PC-9 (cell line): Measurements from ENCODE around the gene LARGE1. TPM values are rescaled to one million over a fixed set of nuclear protein-coding genes. Genes with fewer than 3 reads are reported as not detected.
"Not testable (repeated sequence)": the region's sequence is repeated elsewhere in the genome, so short reads cannot be mapped to it uniquely, and the experiment has no call there.

ENCODE experiments used
- BruUV-seq: library from RNA; stranded (reverse); fragments of 400-500 nt; replicated peaks from 2 replicates; lab custom pipeline; 2021; lab: Mats Ljungman, UMichigan
- CTCF ChIA-PET: fragments of 300-600 bp; sonication (Branson Sonifier 250); formaldehyde crosslinking; loops from one replicate; lab custom pipeline; 2022; ENCODE audit warnings: antibody characterized with exemption; lab: Charles Lee
- POLR2A ChIA-PET: fragments of 300-600 bp; sonication (Branson Sonifier 250); formaldehyde crosslinking; loops from one replicate; lab custom pipeline; 2022; ENCODE audit warnings: antibody characterized with exemption; ENCODE audit not compliant: unreplicated experiment; lab: Charles Lee
- DNase-seq, 2 experiments: peaks; one replicate each; pipeline versions ENCODE4 v3.0.0 to v3.0.0-alpha.2; 2015 to 2022; ENCODE audit warnings: mixed read lengths in 1 of 2
- H2AFZ ChIP-seq: fragments of 200-600 bp; sonication (generic); 2 replicates; pipeline ENCODE4 v1.8.1; 2017; ENCODE audit warnings: antibody characterized with exemption
- H3F3A ChIP-seq: fragments of 200-600 bp; sonication (generic); 2 replicates; pipeline ENCODE4 v1.8.1; 2017; ENCODE audit warnings: antibody characterized with exemption, mild to moderate bottlenecking, low read depth; ENCODE audit not compliant: insufficient read depth
- H3K27ac ChIP-seq: fragments of 200-600 bp; sonication (generic); 2 replicates; pipeline ENCODE4 v1.6.1; 2016; ENCODE audit warnings: mixed run types
- H3K27me3 ChIP-seq: fragments of 200-600 bp; sonication (generic); 2 replicates; pipeline ENCODE4 v1.6.1; 2016; ENCODE audit warnings: low read depth, mixed run types; ENCODE audit not compliant: insufficient read depth
- H3K36me3 ChIP-seq: fragments of 200-600 bp; sonication (generic); 2 replicates; pipeline ENCODE4 v1.6.1; 2016; ENCODE audit warnings: low read depth, mixed run types
- H3K4me1 ChIP-seq: fragments of 200-600 bp; sonication (generic); replicated peaks from 2 replicates; pipeline ENCODE4 v1.6.1; 2016; ENCODE audit warnings: mixed run types; ENCODE audit not compliant: insufficient read depth
- H3K4me2 ChIP-seq: fragments of 200-600 bp; sonication (generic); 2 replicates; pipeline ENCODE4 v1.6.1; 2017; ENCODE audit warnings: mixed run types
- H3K4me3 ChIP-seq: fragments of 200-600 bp; sonication (generic); 2 replicates; pipeline ENCODE4 v1.6.1; 2016; ENCODE audit warnings: mixed run types
- H3K79me2 ChIP-seq: fragments of 200-600 bp; sonication (generic); 2 replicates; pipeline ENCODE4 v1.6.1; 2017; ENCODE audit warnings: low read depth, mixed run types
- H3K9me2 ChIP-seq: fragments of 200-600 bp; sonication (generic); 2 replicates; pipeline ENCODE4 v1.8.1; 2017; ENCODE audit warnings: mild to moderate bottlenecking; ENCODE audit not compliant: insufficient read depth
- H3K9me3 ChIP-seq: fragments of 200-600 bp; sonication (generic); 2 replicates; pipeline ENCODE4 v1.8.1; 2016; ENCODE audit warnings: low read depth; ENCODE audit not compliant: insufficient read depth
- H4K20me1 ChIP-seq: fragments of 200-600 bp; sonication (generic); 2 replicates; pipeline ENCODE4 v1.8.1; 2017; ENCODE audit not compliant: insufficient read depth
- EZH2 ChIP-seq: fragments of 200-600 bp; sonication (generic); IDR thresholded peaks from 2 replicates; pipeline ENCODE4 v1.8.0; 2017; ENCODE audit warnings: antibody characterized with exemption, low read depth
- intact Hi-C: fragments of 100-400 bp; cut with micrococcal nuclease; formaldehyde crosslinking; loops from one replicate; pipeline ENCODE4 v1.10.0; 2022; ENCODE audit not compliant: unreplicated experiment
- total RNA-seq: library from RNA; stranded (reverse); gene quantifications from 2 replicates; pipeline ENCODE4 v1.2.3, GENCODE V29; 2021
- TF ChIP-seq, protein P1 (sequence below): fragments of 200-600 bp; sonication (generic); conservative IDR thresholded peaks from 2 replicates; pipeline ENCODE4 v1.6.1; 2017; ENCODE audit warnings: mixed run types, antibody characterized with exemption, mild to moderate bottlenecking, moderate library complexity

The LARGE1 gene
- total RNA-seq, 1 experiment from 2014 or later = 12.5 TPM

DNA sequence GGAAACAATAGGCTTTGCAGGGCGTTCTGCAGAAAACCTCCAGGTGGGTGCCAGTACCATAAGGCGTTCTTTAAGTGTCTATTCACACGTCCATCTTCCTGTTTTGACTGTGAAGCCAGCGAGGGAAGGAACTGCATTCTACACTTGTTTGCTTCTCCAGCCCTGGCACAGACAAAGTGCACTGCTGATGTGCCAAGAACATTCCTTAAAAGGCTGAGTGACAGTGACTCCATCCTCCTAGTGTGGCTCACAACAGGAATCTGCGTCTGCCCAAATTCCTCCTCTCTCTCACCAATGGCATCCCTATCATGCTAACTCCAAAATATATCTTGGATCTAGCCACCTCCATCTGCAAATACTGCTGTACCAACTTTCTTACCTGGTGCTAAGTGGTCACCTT, 454.7 kb downstream of the LARGE1 start:
- Histone ChIP-seq H3K4me2 (no peak overlapping the region), H3K9me2 (no peaks in the 10 kb centered on the region; the same call in 1 of the 2 replicates), H3K4me1 (no peaks in the 10 kb centered on the region), H3K27me3 (no peaks in the 10 kb centered on the region), H3K79me2 (no peaks in the 10 kb centered on the region), H3F3A (no peaks in the 10 kb centered on the region), H2AFZ (no peak overlapping the region), H4K20me1 (no peaks in the 10 kb centered on the region), H3K4me3 (no peak overlapping the region), H3K27ac (no peak overlapping the region), H3K9me3 (peaks cover 9% of the 10 kb centered on the region; the same call in 1 of the 2 replicates), H3K36me3 (no peaks in the 10 kb centered on the region)
- no peak for DNase-seq
- intact Hi-C loops = no loop called here
- ChIA-PET POLR2A (no interaction called here), CTCF (interaction anchor here (0.7 kb wide), 1 partner anchor 456 kb away, joined by 3 read pairs; no protein-coding TSS in a partner anchor)
- no peak for TF ChIP-seq EZH2
- TF ChIP-seq, protein P1, sequence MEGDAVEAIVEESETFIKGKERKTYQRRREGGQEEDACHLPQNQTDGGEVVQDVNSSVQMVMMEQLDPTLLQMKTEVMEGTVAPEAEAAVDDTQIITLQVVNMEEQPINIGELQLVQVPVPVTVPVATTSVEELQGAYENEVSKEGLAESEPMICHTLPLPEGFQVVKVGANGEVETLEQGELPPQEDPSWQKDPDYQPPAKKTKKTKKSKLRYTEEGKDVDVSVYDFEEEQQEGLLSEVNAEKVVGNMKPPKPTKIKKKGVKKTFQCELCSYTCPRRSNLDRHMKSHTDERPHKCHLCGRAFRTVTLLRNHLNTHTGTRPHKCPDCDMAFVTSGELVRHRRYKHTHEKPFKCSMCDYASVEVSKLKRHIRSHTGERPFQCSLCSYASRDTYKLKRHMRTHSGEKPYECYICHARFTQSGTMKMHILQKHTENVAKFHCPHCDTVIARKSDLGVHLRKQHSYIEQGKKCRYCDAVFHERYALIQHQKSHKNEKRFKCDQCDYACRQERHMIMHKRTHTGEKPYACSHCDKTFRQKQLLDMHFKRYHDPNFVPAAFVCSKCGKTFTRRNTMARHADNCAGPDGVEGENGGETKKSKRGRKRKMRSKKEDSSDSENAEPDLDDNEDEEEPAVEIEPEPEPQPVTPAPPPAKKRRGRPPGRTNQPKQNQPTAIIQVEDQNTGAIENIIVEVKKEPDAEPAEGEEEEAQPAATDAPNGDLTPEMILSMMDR = no peak
- BruUV-seq = no TSS peak

DNA sequence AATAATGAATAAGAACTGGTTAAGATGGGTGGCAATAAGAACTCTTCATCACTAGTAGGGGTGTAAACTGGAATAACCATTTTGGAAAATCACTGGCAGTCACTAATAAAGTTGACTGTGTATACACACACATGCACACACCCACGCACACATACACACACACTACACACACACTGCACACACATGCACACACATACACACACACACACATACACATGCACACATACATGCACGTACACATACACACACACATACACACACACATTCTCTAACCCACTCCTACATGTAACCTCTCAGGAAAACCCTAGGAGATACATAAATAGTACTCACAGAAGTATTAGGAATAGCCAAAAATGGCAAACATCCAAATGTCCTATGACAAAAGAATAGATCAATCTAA, 455.6 kb downstream of the LARGE1 start:
- no peak for DNase-seq
- Histone ChIP-seq H3K4me1 (no peaks in the 10 kb centered on the region), H3K9me3 (peaks cover 9% of the 10 kb centered on the region; the same call in 1 of the 2 replicates), H3F3A (no peaks in the 10 kb centered on the region), H3K4me2 (no peak overlapping the region), H4K20me1 (no peaks in the 10 kb centered on the region), H3K27me3 (no peaks in the 10 kb centered on the region), H3K4me3 (no peak overlapping the region), H2AFZ (no peak overlapping the region), H3K36me3 (no peaks in the 10 kb centered on the region), H3K79me2 (no peaks in the 10 kb centered on the region), H3K27ac (no peak overlapping the region), H3K9me2 (no peaks in the 10 kb centered on the region; the same call in 1 of the 2 replicates)
- CTCF ChIA-PET = no interaction called here
- TF ChIP-seq EZH2 = no peak
- TF ChIP-seq, protein P1 = no peak
- POLR2A ChIA-PET = no interaction called here
- no TSS peak for BruUV-seq
- intact Hi-C loops = no loop called here

DNA sequence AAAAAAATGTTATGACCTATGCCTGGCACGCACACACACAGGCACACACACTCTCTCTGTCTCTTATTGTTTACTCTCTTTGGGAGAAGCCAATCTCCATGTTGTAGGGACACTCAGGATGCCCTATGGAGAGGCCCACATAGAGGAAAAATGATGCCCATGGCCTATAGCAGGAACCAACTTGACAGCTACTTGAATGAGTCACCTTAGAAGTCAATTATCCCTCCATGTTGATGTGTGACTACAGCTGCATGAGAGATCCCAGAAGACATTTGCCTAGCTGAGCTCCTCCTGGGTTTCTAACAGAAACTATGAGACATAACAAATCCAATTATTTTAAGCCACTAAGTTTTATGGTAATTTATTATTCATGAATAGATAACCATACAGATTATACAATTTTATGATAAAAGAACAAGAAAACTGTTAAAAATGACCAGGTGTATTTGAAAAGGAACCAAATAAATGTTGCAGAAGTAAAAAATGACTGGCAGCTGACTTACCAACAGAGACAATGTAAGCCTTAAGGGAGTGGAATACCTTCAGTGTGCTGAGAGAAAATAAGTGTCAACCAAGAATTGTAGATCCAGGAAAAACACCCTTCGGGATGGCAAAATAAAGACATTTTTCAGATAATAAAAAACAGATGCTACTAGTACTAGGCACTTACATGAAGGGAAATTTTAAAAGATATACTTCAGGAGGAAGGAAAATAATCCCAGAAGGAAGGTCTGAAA, 458.4 kb downstream of the LARGE1 start:
- no peak for DNase-seq
- Histone ChIP-seq H3K4me2 (no peak overlapping the region), H3K36me3 (no peaks in the 10 kb centered on the region), H2AFZ (no peak overlapping the region), H3K27me3 (no peaks in the 10 kb centered on the region), H3K4me1 (no peaks in the 10 kb centered on the region), H3K27ac (no peak overlapping the region), H3K79me2 (no peaks in the 10 kb centered on the region), H3K9me3 (peaks cover 9% of the 10 kb centered on the region; the same call in 1 of the 2 replicates), H3K9me2 (no peaks in the 10 kb centered on the region; the same call in 1 of the 2 replicates), H3F3A (no peaks in the 10 kb centered on the region), H3K4me3 (no peak overlapping the region), H4K20me1 (no peaks in the 10 kb centered on the region)
- TF ChIP-seq, protein P1 = no peak
- no peak for TF ChIP-seq EZH2
- ChIA-PET CTCF (no interaction called here), POLR2A (interaction anchor here (0.6 kb wide), 1 partner anchor 60 kb away, joined by 4 read pairs; no protein-coding TSS in a partner anchor)
- intact Hi-C loops = no loop called here
- BruUV-seq = no TSS peak

DNA sequence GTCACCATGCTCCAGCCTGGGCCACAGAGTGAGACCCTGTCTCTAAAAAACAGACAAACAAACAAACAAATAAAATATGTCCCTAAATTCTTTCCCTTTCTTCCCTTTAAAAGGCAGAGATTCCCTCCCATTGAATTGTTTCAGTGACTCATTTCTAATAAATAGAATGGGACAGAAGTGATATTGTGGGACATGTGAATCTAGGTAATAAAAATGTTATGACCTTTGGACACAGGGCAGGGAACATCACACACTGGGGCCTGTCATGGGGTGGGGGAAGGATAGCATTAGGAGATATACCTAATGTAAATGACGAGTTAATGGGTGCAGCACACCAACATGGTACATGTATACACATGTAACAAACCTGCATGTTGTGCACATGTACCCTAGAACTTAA, 459.0 kb downstream of the LARGE1 start:
- H3F3A ChIP-seq = not testable (repeated sequence)

More for the DNA sequence above, 459.0 kb downstream of the LARGE1 start:
- H2AFZ ChIP-seq, H4K20me1 ChIP-seq, CTCF ChIA-PET, H3K4me3 ChIP-seq, H3K79me2 ChIP-seq, H3K9me2 ChIP-seq, H3K9me3 ChIP-seq, intact Hi-C loops, H3K36me3 ChIP-seq, H3K4me1 ChIP-seq, H3K27ac ChIP-seq, BruUV-seq, H3K27me3 ChIP-seq, DNase-seq, H3K4me2 ChIP-seq: not testable (repeated sequence)
- POLR2A ChIA-PET = interaction anchor here (0.6 kb wide), 1 partner anchor 61 kb away, joined by 4 read pairs; no protein-coding TSS in a partner anchor
